H54 (cell line): Measurements from ENCODE around the gene ARFGAP1.

ENCODE experiments used
- DNase-seq: peaks from one replicate; pipeline ENCODE4 v3.0.0; 2011; ENCODE audit warnings: low spot score, mixed read lengths; ENCODE audit not compliant: insufficient read length
- FAIRE-seq: peaks from 3 replicates; lab custom pipeline; 2011; peaks lifted over from hg19 to GRCh38; lab: Jason Lieb, UNC
- POLR2A ChIP-seq: IDR thresholded peaks from 2 replicates; pipeline ENCODE4 v1.6.1; 2011; ENCODE audit warnings: low read depth, mild to moderate bottlenecking, low read length

ARFGAP1 gene

DNA sequence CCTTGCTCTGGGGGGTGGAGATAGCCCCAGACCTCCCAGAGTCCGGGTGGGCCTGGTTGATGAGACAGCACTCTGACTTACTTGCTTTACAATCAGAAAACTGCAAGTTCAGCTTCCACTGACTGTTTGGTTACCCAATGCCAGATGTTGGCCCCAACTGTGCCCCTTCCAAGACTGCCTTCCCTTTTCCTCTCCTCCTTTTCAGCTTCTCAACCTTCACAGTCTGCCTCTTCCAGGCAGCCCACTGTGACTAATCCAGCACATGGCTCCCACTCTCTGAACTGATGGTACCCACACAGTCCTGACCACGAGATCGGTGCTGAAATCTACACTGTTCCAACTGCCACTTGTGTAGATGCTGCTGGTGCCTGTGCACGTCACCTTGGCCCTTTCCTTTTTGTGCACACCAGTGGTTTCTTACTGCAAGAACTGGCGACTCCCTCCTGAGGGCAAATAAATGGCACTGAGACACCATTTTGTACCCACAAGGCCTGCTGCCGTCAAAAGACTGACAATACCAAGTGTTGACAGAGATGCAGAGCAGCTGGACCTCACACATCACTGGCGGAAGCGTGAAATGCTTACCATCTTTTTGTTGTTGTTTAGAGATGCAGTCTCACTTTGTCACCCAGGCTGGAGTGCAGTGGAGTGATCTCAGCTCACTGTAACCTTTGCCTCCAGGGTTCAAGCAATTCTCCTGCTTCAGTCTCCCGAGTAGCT is 1.8 kb upstream of the ARFGAP1 start:
- FAIRE-seq (no peak), DNase-seq (no peak)
- no peak; the same call in 1 of the 2 replicates for TF ChIP-seq POLR2A

DNA sequence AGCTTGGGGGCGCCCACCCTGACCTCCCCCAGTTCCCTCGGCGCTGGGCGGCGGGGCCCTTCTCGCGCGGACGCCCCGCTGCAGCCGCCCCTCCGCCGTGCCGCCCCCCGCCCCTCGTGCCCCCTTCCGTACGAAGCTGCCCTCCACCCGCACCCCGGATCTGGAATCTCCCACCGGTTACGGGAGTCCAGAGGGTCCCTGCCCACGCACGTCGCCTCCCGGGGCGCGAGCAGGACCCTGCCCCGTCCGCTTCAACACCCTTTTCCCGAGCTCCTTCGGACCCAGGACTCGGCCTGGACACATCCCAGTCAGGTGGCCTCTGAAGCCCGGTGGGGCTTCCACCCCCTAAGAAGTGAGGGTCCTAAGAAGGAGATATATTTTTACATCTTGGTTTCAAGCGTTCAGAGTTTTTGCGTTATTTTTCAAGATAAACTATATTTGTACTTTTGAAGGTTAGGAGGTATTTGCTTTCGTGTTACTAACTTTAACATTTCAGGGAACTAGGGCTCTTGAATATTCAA is 506 bp downstream of the ARFGAP1 start:
- DNase-seq (no peak), FAIRE-seq (no peak)
- TF ChIP-seq POLR2A, result no peak

DNA sequence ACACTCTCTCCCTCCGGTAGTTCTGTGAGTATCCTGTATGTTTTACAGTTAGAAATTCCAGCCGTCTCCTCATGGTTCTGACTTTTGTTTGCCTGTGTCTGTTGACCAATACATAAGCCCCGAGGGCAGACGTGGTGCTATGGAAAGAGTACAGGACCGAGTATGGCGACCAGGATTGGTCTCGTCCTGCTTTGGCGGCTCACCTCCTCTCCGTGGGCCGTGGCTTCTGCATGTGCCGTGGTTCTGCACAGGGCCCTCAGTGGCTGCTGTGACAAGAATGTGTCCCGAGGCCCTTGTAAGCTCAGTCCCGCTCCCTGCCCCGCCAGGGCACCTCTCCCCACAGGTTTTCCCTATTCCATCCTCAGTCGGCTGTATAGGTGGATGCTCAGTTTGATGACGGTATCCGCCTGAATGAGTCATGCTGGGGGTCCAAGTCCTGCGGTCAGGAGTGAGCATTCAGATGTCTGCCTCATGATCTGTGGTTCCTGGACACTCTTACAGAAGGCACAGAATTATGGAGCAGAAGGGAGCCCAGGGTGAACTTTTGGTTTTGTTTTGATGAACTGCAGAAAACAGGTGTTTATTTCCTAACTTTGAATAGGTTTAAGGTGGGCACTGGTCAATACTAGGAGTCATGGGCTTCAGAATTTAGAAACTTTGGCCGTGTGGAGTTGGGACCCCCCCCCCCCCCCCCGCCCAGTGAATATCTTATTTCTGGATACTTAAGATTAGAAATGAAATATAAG is 1.2 kb downstream of the ARFGAP1 start:
- no peak for TF ChIP-seq POLR2A
- no peak for FAIRE-seq
- DNase-seq, result peak; percentile 92

DNA sequence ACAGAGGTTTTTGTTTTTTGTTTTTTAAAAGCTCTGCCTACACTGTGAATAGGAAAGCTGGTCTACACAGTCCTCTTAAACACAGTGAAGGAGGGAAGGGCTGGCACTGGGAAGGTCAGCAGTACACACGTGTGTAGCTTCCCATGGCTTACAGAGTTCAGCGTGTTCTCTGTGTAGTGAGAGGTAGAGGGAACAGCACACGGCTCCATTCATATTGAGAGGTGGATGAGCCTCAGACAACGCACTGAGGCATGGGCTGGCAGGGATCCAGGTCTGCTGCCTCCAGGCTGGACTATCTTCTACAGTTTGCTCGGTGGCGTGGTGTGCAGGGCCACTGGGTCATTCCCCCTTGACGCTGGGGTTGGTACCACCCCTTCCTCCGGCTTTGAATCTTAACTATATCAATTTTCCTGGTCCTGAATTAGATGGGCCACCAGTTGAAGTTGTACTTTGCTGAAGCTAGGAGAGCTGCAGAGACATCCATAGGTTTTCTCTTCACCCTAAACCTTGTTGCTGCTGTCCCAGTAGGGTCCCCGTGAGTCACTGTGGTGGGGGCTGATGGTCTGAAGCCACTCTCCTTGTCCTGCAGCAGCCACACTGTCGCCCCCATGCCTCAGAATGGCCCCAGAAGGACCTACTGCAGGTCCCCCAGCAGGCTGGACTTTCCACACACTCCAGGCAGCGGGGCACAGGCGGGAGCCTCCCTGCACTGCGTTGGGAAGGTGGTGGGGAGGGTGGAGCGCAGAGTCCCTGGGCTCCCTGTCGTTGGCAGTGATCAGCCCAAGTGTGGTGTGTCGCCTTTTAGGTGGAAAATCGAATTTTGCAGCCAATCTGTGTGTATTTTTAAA is 2.0 kb downstream of the ARFGAP1 start:
- DNase-seq, result no peak
- TF ChIP-seq POLR2A, result no peak
- no peak for FAIRE-seq

DNA sequence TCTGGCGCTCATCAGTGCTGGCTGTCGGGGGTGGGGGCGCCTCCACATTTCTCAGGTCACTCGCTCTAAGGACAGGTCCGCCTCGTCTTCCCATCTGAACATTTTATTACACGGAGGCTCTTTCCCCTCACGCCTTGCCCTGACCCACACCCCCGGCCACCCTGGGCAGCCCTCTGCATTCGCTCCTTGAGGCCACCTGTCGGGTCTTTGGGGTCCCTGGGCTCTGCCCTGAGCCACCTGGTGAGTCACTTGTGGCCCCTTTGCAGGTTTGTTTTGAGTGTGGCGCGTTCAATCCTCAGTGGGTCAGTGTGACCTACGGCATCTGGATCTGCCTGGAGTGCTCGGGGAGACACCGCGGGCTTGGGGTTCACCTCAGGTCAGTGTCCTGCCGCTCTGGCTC is 3.2 kb downstream of the ARFGAP1 start:
- no peak for TF ChIP-seq POLR2A
- no peak for FAIRE-seq
- DNase-seq, result no peak

DNA sequence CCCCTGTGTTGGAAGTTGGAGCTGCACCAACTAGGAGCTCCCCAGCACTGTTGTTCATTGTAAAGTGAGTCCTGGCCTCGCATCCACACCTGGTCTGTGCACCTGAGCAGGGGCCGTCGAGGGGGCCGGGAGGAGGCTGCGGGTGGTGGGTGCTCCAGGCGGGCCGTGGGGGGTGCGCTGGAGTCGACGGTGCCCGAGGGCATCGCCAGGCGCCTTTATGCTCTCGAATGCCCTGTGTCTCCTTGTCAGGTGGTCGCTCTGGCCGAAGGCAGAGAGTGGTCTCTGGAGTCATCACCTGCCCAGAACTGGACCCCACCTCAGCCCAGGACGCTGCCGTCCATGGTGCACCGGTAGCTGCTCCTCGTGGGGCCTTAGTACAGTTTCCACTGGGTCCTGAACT is 4.3 kb downstream of the ARFGAP1 start:
- no peak for TF ChIP-seq POLR2A
- no peak for FAIRE-seq
- no peak for DNase-seq

- FAIRE-seq, result no peak
- no peak for TF ChIP-seq POLR2A
- no peak for DNase-seq
These were observed 5.1 kb downstream of the ARFGAP1 start for GRCh38 chr20:63277466-63278272.

GRCh38 chr20:63278661-63279060 is 6.0 kb downstream of the ARFGAP1 start:
- no peak for TF ChIP-seq POLR2A
- no peak for FAIRE-seq
- no peak for DNase-seq

- FAIRE-seq (no peak), DNase-seq (no peak)
- TF ChIP-seq POLR2A, result no peak
These were observed 7.3 kb downstream of the ARFGAP1 start for GRCh38 chr20:63279931-63280330.

GRCh38 chr20:63280371-63280770 is 7.8 kb downstream of the ARFGAP1 start:
- DNase-seq (no peak), FAIRE-seq (no peak)
- no peak for TF ChIP-seq POLR2A

DNA sequence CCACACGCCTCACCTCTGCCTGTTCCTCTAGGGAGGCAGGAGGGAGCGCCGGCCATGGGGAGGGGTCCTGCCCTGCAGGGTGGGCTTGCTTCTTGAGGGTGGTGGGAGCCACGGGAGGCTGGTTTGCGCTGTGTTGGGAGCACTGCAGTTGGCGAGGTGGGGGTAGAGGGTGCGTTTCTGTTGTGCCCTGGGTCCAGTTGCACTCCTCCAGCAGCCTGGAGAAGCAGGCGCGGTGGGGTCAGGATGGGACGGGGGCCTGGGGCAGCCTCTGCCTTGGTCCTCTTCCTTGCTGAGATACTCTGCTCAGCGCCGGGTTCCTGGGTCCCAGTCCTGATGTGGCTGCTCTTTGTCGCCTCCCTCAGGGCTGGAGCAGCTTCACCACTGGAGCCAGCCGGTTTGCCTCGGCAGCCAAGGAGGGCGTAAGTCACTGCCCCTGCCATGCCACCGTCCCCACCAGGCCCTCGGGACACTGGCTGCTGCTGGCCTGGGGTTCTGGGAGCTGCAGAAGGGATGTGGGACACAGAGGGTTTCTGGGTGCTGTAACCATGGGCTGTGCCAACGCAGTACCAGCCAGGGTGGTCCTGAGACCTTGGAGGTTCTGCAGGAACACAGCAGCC is 8.4 kb downstream of the ARFGAP1 start:
- TF ChIP-seq POLR2A, result no peak
- DNase-seq (no peak), FAIRE-seq (no peak)

DNA sequence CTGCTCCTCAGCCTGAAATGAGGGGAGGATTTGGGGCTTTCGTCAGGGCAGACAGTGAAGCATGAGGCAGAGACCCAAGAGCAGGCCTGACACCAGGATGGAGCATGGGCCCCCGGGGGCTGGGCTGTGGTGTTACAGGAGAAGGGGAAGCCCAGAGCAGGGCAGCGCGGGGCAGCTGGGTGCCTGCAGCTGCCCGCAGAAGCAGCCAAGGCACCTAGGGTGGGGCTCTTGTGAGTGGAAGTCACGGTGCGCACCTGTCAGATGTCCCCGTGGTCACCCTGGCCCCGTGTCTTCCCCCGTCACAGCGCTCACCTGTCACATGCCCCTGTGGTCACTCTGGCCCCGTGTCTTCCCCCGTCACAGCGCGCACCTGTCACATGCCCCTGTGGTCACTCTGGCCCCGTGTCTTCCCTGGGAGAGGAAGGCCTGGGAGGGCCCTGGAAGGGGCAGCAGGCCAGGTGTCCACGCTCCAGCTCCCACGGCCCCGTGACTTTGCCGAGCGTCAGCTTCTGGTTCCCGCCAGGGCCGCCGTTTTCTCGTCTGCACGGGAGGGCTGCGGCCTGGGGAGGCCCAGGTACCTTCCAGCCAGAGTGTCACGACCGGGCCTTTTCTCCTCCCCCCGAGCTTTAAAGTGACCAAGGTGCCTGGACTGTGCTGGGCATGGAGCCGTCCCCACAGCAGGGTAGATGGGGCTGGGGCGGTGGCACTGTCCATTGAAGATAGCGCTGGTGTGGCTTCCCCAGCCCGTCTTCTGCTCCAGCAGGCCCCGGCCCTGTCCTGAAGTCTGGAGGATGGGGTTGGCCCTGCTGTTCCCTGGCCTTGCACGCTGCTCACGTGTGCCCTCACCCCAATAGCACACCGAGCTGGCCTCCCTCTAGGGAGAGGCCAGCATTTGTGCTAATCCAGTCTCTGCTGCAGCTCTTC is 9.4 kb downstream of the ARFGAP1 start:
- DNase-seq (no peak), FAIRE-seq (no peak)
- no peak for TF ChIP-seq POLR2A
